ENCODE results near the gene TLCD3A. TPM values are rescaled to one million over a fixed set of nuclear protein-coding genes. Genes with fewer than 3 reads are reported as not detected.
A peak's percentile ranks its signal among the peaks of the same experiment; 100 is the strongest.

TLCD3A gene
- total and polyA plus RNA-seq, 8 donors = 14.5 to 40.9 (median 34.3) TPM

DNA sequence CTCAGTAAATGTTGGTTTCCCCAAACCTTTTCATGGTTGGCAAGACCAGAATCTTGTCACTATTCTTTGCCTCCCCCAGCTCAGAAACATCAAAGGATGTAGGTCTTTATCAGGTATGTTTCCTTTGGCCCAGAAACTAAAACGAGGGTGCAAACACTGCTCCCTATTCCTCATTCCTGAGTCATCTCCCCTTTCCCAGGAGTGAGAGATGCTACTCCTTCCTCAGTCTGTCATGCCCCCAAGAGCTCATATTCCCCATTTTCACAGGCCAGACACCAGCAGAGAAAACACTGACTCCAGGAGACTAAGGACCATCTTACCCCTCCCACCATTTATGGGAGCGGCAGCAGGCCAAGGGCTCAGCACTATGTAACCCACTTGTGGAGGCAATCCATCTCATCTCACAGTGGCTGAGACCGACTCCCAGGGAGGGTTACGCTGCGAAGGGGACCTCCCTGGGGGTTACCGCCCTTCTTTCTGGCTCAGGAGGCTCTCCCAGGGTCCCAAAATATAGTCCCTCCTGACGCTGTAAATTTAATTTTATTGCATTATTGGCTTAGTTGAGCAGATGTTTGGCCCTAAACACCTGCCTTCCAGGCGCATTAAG is 18.1 kb downstream of the TLCD3A start:
- ATAC-seq = no peak
- Histone ChIP-seq H3K4me1 (peaks cover 9 to 25% of the 10 kb centered on the region in 2 donors), H3K27ac (no peak overlapping the region), H3K36me3 (peaks cover 0 to 29% of the 10 kb centered on the region in 2 donors), H3K4me3 (peak overlapping the region in 1 of 2 donors; percentile 96), H3K27me3 (no peaks in the 10 kb centered on the region), H3K9me3 (no peaks in the 10 kb centered on the region)
- TF ChIP-seq, protein P1, sequence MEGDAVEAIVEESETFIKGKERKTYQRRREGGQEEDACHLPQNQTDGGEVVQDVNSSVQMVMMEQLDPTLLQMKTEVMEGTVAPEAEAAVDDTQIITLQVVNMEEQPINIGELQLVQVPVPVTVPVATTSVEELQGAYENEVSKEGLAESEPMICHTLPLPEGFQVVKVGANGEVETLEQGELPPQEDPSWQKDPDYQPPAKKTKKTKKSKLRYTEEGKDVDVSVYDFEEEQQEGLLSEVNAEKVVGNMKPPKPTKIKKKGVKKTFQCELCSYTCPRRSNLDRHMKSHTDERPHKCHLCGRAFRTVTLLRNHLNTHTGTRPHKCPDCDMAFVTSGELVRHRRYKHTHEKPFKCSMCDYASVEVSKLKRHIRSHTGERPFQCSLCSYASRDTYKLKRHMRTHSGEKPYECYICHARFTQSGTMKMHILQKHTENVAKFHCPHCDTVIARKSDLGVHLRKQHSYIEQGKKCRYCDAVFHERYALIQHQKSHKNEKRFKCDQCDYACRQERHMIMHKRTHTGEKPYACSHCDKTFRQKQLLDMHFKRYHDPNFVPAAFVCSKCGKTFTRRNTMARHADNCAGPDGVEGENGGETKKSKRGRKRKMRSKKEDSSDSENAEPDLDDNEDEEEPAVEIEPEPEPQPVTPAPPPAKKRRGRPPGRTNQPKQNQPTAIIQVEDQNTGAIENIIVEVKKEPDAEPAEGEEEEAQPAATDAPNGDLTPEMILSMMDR (IDR thresholded peaks at IDR 0.05) = no peak
- intact Hi-C loops (cut with DNase I) = no loop called here
- DNase-seq = no peak

GRCh38 chr17:751269-752001 is 19.0 kb downstream of the TLCD3A start:
- Histone ChIP-seq H3K4me1 (peaks cover 9 to 25% of the 10 kb centered on the region in 2 donors), H3K27me3 (no peaks in the 10 kb centered on the region), H3K27ac (peak overlapping the region; percentile 75 to 82), H3K9me3 (no peaks in the 10 kb centered on the region), H3K4me3 (peak overlapping the region; percentile 94 to 96), H3K36me3 (peaks cover 0 to 20% of the 10 kb centered on the region in 2 donors)
- peak in 1 of 4 donors; percentile 17 for DNase-seq
- TF ChIP-seq, protein P1 (IDR thresholded peaks at IDR 0.05) = no peak
- ATAC-seq = peak; percentile 10
- intact Hi-C loops (cut with DNase I) = no loop called here

DNA sequence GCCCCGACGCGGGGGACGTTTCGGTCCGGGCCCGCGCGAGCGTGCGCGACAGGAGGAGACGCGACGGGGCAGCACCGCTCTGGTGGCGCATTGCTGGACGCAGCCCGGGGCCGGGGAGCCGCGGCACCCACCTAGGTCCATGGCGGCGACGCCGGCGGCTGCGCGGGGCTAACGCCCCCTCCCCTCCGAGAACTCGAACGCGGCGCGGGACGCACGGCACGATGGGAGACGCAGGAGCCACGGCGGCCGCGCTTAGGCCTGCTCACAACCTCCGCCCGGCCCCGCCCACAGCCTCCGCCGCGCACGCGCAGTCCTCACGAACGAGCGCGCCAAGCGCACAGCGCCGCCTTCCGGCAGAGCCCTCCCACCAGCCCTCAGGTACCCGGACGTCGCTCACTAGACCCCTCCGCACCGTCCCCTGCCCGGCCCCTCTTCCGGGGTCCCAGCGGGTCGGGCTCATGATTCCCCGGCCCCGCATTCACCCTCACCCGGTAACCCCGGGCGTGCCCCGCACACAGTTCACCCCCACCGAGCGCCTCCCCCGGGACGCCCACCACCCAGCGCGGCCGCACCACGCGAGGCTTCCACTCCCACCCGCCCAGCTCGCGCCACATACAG is 19.7 kb downstream of the TLCD3A start, which contains the start of gene GEMIN4:
TSS of gene GEMIN4 (minus strand) at position 263 of the 618 bp plus-strand sequence. CDS start at position 141, 122 bp downstream.
- peaks cover 9 to 25% of the 10 kb centered on the region in 2 donors for H3K4me1 ChIP-seq
- intact Hi-C loops (cut with DNase I) = no loop called here
- peaks cover 0 to 20% of the 10 kb centered on the region in 2 donors for H3K36me3 ChIP-seq
- no peaks in the 10 kb centered on the region for H3K9me3 ChIP-seq
- TF ChIP-seq, protein P1 (IDR thresholded peaks at IDR 0.05) = peak; percentile 92 to 94
- peak within 1 kb of the TSS; percentile 75 to 82 for H3K27ac ChIP-seq
- DNase-seq (peak; percentile 94 to 100 (median 95)), ATAC-seq (peak; percentile 98)
- H3K4me3 ChIP-seq = peak within 1 kb of the TSS; percentile 94 to 96
- H3K27me3 ChIP-seq = no peaks in the 10 kb centered on the region

GRCh38 chr17:752620-753219 is 20.3 kb downstream of the TLCD3A start:
- DNase-seq (peak; percentile 68 to 90 (median 82)), ATAC-seq (peak; percentile 87)
- Histone ChIP-seq H3K36me3 (peaks cover 0 to 20% of the 10 kb centered on the region in 2 donors), H3K4me1 (peaks cover 9 to 25% of the 10 kb centered on the region in 2 donors), H3K27ac (peak overlapping the region; percentile 75 to 82), H3K4me3 (peak overlapping the region; percentile 94 to 96), H3K27me3 (no peaks in the 10 kb centered on the region), H3K9me3 (no peaks in the 10 kb centered on the region)
- TF ChIP-seq, protein P1 (IDR thresholded peaks at IDR 0.05) = no peak
- intact Hi-C loops (cut with DNase I) = no loop called here
